ENCODE results near the gene RPS15. TPM values are rescaled to one million over a fixed set of nuclear protein-coding genes. Genes with fewer than 3 reads are reported as not detected.

Gene RPS15
- total RNA-seq, 1 donor from 2014 or later, result 3,178 TPM

DNA sequence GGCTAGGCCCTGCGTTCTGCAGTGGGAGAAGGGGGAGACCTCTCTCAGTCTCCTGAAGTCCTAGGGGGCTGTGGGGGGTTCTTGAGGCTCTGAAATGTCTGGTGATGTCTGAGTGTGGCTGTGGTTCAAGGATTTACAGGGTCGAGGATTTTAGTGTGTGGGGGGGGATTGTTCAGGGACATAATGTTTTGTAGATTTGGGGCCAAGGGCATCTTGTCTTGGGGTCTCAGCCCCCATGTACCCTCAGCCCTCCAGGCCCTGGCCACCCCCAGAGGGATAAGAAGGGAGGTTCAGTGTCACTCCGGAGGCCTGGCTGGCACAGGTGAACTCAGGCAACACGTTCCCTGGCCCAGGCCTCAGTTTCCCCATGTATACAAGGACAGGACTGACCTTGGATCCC lies 9.3 kb downstream of the RPS15 start:
- Histone ChIP-seq H3K4me3 (ENCODE audit: low read depth, low read length) (no peak overlapping the region), H3K27me3 (ENCODE audit: control insufficient read depth, insufficient read depth, low read length) (peaks cover 68% of the 10 kb centered on the region), H3K36me3 (ENCODE audit: control insufficient read depth, insufficient read depth, low read length) (no peaks in the 10 kb centered on the region)
- TF ChIP-seq CTCF (IDR thresholded peaks at IDR 0.05; ENCODE audit: insufficient read depth, low read length, poor library complexity, severe bottlenecking), result no peak
- DNase-seq (ENCODE audit: low read depth), result no peak

- no peak for TF ChIP-seq CTCF (IDR thresholded peaks at IDR 0.05; ENCODE audit: insufficient read depth, low read length, poor library complexity, severe bottlenecking)
- Histone ChIP-seq H3K27me3 (ENCODE audit: control insufficient read depth, insufficient read depth, low read length) (peaks cover 73% of the 10 kb centered on the region), H3K36me3 (ENCODE audit: control insufficient read depth, insufficient read depth, low read length) (no peaks in the 10 kb centered on the region), H3K4me3 (ENCODE audit: low read depth, low read length) (no peak overlapping the region)
- no peak for DNase-seq (ENCODE audit: low read depth)
These were observed 9.7 kb downstream of the RPS15 start for GRCh38 chr19:1447944-1448343.

DNA sequence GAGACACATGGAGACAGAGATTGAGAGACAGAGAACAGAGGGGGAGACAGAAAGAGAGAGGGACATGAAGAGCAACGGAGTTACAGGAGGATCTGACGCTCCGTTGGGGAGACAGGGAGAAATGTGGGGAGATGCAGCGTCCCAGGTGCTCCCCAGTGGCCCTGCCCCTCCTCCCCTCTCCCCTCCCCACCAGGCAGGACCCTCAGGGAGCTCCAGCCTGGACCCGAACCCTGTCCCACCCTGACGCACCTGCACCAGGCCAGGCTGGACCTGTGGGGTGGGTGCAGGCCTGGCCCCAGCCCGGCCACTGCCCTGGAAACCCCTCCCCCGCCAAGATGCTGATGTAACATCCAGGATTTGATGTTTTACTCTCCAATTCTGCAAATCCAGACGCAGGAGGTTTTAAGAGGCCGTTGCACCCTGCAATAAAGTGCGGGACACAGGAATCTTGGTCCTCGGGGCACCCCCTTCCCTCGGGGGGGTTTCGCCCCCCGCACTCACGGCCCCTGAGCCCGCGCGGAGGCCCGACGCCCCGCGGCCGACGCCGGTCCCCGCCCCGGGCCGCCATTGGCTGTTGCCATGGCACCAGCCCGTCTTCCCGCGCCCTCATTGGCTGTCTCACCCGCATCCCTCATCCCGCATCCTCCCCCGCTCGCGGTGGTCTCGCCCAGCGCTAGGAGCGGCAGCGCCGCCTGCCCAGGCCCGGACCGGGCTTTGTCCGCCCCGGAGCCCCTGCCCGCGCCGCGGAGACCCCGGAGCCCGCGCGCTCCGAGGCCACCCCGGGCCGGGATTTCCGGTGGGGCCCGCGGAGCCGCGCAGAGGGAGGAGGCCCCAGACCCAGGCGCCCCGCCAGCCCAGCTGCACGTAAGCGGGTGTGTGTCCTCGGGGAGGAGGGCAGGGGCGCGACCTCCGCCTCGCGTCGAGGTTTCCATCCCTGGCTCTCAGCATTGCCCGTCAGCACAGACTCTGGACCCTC lies 11.6 kb downstream of the RPS15 start, which contains the start of gene APC2:
TSS of gene APC2 (plus strand) at position 655 of the 976 bp plus-strand sequence. CDS start 2,881 bp downstream, outside the sequence.
- H3K4me3 ChIP-seq (ENCODE audit: low read depth, low read length), result no peak within 1 kb of the TSS
- H3K27me3 ChIP-seq (ENCODE audit: control insufficient read depth, insufficient read depth, low read length), result peaks cover 86% of the 10 kb centered on the region
- no peak for DNase-seq (ENCODE audit: low read depth)
- TF ChIP-seq CTCF (IDR thresholded peaks at IDR 0.05; ENCODE audit: insufficient read depth, low read length, poor library complexity, severe bottlenecking), result no peak
- no peaks in the 10 kb centered on the region for H3K36me3 ChIP-seq (ENCODE audit: control insufficient read depth, insufficient read depth, low read length)

GRCh38 chr19:1450735-1451731 lies 12.8 kb downstream of the RPS15 start:
- no peak overlapping the region for H3K4me3 ChIP-seq (ENCODE audit: low read depth, low read length)
- no peak for DNase-seq (ENCODE audit: low read depth)
- H3K27me3 ChIP-seq (ENCODE audit: control insufficient read depth, insufficient read depth, low read length), result peaks cover 89% of the 10 kb centered on the region
- no peaks in the 10 kb centered on the region for H3K36me3 ChIP-seq (ENCODE audit: control insufficient read depth, insufficient read depth, low read length)
- TF ChIP-seq CTCF (IDR thresholded peaks at IDR 0.05; ENCODE audit: insufficient read depth, low read length, poor library complexity, severe bottlenecking), result no peak

DNA sequence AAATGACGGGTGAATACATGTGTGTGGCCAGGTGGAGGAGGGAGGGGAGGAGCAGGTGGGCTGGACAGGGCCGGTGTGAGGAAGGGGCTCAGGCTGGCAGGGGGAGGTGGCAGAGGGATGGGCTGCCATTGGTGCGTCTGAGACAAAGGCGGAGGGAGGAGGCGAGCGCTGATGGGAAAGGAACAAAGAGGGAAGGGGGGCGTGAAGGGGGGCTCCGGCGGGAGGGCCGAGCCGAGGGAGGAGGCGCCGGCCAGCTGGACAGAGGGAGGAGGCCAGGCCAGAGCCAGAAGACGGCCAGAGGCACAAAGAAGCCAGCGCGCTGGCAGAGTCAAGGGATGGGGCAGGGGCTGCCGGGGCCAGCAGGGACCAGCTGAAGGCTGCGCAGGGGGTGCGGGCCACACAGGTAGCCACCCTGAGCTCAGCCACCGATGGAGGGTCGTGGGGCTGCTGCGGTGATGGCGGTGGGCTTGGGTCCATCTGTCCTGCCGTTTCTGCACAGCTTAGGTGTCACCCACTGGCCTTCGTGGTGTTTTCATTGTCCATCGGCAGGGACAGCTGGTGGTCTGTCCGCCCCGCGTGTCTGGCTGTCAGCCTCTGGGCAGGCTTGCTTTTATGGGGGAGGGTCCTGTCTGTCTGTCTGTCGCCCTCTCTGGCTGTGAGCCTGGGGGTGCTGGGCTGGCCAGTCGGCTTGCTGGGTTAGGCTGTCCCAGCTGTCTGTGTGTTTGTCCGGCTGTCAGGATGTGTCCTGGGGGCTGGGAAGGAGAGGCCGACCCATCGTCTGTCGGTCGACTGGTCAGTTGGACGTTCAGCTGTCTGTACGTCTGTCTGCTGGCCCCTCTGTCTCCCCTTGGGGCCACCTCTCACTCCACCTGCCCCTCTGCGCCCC lies 14.0 kb downstream of the RPS15 start:
- TF ChIP-seq CTCF (IDR thresholded peaks at IDR 0.05; ENCODE audit: insufficient read depth, low read length, poor library complexity, severe bottlenecking), result no peak
- Histone ChIP-seq H3K4me3 (ENCODE audit: low read depth, low read length) (no peak overlapping the region), H3K36me3 (ENCODE audit: control insufficient read depth, insufficient read depth, low read length) (no peaks in the 10 kb centered on the region), H3K27me3 (ENCODE audit: control insufficient read depth, insufficient read depth, low read length) (peaks cover 89% of the 10 kb centered on the region)
- no peak for DNase-seq (ENCODE audit: low read depth)

All from kidney epithelial cell (primary cell).